ENCODE data around the gene ZNF784. TPM values are rescaled to one million over a fixed set of nuclear protein-coding genes. Genes with fewer than 3 reads are reported as not detected.

The ZNF784 gene
- total and polyA plus RNA-seq, 10 of the 15 experiments (the other 5 are each of a cell fraction or from before 2014, with no cell fraction given): 0.10 to 5.2 (median 1.8) TPM

DNA sequence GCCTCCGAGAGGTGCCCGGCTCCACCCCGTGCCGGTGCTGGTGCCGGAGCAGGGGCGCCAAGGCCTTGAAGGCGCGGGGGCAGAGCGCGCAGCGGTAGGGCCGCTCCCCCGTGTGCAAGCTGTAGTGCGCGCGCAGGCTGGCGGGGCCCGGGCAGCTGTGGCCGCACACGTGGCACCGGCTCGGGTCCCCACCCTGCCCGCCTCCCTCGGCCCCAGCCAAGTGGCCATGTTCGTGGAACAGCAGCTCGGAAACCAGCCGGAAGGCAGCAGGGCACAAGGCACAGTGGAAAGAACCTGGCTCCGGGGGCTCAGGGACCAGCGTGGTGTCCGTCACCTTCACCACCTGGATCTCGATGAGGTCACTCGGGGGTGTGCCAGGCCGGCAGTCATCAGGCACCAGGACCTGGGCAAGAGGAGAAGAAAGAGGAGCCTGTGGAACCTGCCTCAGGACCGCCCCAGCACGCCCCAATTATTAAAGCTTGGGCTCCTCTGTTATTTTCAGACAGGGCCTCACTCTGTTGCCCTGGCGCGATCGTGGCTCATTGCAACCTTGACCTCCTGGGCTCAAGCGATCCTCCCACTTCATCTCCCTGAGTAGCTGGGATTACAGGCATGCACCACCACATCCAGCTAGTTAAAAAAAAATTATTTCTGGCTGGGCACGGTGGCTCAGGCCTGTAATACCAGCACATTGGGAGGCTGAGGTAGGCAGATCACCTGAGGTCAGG, 2.0 kb downstream of the ZNF784 start (continued):
- no peak for TF ChIP-seq NFIC (IDR thresholded peaks at IDR 0.05; ENCODE audit: low read depth, low read length)
- TF ChIP-seq, protein P1, sequence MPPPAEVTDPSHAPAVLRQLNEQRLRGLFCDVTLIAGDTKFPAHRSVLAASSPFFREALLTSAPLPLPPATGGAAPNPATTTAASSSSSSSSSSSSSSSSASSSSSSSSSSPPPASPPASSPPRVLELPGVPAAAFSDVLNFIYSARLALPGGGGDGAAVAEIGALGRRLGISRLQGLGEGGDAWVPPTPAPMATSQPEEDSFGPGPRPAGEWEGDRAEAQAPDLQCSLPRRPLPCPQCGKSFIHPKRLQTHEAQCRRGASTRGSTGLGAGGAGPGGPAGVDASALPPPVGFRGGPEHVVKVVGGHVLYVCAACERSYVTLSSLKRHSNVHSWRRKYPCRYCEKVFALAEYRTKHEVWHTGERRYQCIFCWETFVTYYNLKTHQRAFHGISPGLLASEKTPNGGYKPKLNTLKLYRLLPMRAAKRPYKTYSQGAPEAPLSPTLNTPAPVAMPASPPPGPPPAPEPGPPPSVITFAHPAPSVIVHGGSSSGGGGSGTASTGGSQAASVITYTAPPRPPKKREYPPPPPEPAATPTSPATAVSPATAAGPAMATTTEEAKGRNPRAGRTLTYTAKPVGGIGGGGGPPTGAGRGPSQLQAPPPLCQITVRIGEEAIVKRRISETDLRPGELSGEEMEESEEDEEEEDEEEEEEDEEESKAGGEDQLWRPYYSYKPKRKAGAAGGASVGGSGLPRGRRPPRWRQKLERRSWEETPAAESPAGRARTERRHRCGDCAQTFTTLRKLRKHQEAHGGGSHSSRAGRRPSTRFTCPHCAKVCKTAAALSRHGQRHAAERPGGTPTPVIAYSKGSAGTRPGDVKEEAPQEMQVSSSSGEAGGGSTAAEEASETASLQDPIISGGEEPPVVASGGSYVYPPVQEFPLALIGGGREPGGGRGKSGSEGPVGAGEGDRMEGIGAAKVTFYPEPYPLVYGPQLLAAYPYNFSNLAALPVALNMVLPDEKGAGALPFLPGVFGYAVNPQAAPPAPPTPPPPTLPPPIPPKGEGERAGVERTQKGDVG (CRISPR knock-in tag; IDR thresholded peaks at IDR 0.05): no peak

DNA sequence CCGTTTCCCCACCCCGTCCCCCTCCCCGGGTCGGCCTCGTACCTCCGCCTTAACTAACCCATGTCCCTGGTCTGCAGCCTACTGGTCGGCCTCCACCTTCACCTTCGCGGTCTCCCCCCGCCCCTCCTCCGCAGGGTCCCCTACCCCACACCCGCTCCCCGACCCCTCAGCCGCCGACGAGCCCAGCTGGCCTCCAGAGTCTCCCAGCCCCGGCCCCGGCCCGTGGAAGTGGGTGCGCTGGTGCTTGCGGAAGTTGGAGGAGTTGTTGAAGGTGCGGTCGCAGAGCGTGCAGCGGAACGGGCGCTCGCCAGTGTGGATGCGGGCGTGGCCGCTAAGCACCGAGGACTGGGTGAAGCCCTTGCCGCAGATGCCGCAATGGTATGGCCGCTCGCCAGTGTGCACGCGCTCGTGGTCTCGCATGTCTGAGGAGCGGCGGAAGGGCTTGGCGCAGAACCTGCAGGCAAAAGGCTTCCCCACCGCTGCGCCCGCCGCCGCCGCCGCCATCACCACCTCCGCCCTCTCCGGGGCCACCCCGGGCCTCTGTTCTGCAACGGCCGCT, 2.6 kb downstream of the ZNF784 start:
- H2AFZ ChIP-seq (ENCODE audit: control insufficient read depth, low read depth, low read length): no peak overlapping the region
- TF ChIP-seq POLR2AphosphoS2 (IDR thresholded peaks at IDR 0.05; ENCODE audit: low read depth, low read length) (no peak), RBBP5 (conservative IDR thresholded peaks at IDR 0.05) (no peak), PML (IDR thresholded peaks at IDR 0.05; ENCODE audit: low read length) (no peak), NFIC (IDR thresholded peaks at IDR 0.05; ENCODE audit: low read depth, low read length) (no peak), NR2C1 (IDR thresholded peaks at IDR 0.05) (no peak), ZNF24 (IDR thresholded peaks at IDR 0.05) (no peak), GATAD2B (conservative IDR thresholded peaks at IDR 0.05; ENCODE audit: low read depth) (no peak), TARDBP (IDR thresholded peaks at IDR 0.05; ENCODE audit: borderline replicate concordance) (no peak), RCOR1 (conservative IDR thresholded peaks at IDR 0.05; ENCODE audit: low read depth, low read length) (no peak), DPF2 (IDR thresholded peaks at IDR 0.05) (no peak), MEF2B (IDR thresholded peaks at IDR 0.05; ENCODE audit: partially characterized antibody, poor library complexity, severe bottlenecking) (no peak), POLR2AphosphoS5 (IDR thresholded peaks at IDR 0.05; ENCODE audit: low read length) (no peak), SMC3 (IDR thresholded peaks at IDR 0.05; ENCODE audit: borderline replicate concordance, low read length) (no peak)
- TF ChIP-seq, protein P2, sequence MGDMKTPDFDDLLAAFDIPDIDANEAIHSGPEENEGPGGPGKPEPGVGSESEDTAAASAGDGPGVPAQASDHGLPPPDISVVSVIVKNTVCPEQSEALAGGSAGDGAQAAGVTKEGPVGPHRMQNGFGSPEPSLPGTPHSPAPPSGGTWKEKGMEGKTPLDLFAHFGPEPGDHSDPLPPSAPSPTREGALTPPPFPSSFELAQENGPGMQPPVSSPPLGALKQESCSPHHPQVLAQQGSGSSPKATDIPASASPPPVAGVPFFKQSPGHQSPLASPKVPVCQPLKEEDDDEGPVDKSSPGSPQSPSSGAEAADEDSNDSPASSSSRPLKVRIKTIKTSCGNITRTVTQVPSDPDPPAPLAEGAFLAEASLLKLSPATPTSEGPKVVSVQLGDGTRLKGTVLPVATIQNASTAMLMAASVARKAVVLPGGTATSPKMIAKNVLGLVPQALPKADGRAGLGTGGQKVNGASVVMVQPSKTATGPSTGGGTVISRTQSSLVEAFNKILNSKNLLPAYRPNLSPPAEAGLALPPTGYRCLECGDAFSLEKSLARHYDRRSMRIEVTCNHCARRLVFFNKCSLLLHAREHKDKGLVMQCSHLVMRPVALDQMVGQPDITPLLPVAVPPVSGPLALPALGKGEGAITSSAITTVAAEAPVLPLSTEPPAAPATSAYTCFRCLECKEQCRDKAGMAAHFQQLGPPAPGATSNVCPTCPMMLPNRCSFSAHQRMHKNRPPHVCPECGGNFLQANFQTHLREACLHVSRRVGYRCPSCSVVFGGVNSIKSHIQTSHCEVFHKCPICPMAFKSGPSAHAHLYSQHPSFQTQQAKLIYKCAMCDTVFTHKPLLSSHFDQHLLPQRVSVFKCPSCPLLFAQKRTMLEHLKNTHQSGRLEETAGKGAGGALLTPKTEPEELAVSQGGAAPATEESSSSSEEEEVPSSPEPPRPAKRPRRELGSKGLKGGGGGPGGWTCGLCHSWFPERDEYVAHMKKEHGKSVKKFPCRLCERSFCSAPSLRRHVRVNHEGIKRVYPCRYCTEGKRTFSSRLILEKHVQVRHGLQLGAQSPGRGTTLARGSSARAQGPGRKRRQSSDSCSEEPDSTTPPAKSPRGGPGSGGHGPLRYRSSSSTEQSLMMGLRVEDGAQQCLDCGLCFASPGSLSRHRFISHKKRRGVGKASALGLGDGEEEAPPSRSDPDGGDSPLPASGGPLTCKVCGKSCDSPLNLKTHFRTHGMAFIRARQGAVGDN (IDR thresholded peaks at IDR 0.05): no peak

More for the DNA sequence above, 2.6 kb downstream of the ZNF784 start:
- DNase-seq (ENCODE audit: low read depth, low spot score) (no peak), FAIRE-seq (no peak), ATAC-seq (no peak)
- ChIA-PET RAD21 (ENCODE audit: unreplicated experiment) (no interaction called here), POLR2A (no interaction called here), CTCF (interaction anchor here (7.9 kb wide), 1 partner anchor 16 kb away, joined by 76 read pairs; the partner anchor contains the start of gene ZNF865), SMC1A (ENCODE audit: uncharacterized antibody, unreplicated experiment) (no interaction called here)
- intact Hi-C loops (cut with micrococcal nuclease; ENCODE audit: unreplicated experiment) (no loop called here), in situ Hi-C loops (cut with MboI) (no loop called here)
- no TSS peak for BruUV-seq (replicated peaks)
- Histone ChIP-seq H3K9ac (ENCODE audit: control insufficient read depth, insufficient read depth, low read length) (no peak overlapping the region), H3K27me3 (replicated peaks in 1 of 2; ENCODE audit: control insufficient read depth in 2 of 2, insufficient read depth in 2 of 2, low read length in 1 of 2) (no peaks in the 10 kb centered on the region), H3K4me1 (ENCODE audit: control insufficient read depth, insufficient read depth, low read length) (peaks cover 9% of the 10 kb centered on the region; the same call in 1 of the 2 replicates), H3K27ac (ENCODE audit: control insufficient read depth, insufficient read depth) (no peak overlapping the region), H3K9me3 (replicated peaks; ENCODE audit: control insufficient read depth, insufficient read depth, low read length) (no peaks in the 10 kb centered on the region; the same call in 1 of the 3 replicates), H3K4me2 (ENCODE audit: control insufficient read depth, insufficient read depth) (no peak overlapping the region), H3K4me3 (no peak overlapping the region), H4K20me1 (ENCODE audit: control insufficient read depth, insufficient read depth) (no peaks in the 10 kb centered on the region), H3K79me2 (ENCODE audit: control insufficient read depth, insufficient read depth, low read length) (no peaks in the 10 kb centered on the region), H3K36me3 (ENCODE audit: control insufficient read depth in 2 of 2, insufficient read depth in 2 of 2, low read length in 1 of 2) (peaks cover 0 to 3% of the 10 kb centered on the region in 2 experiments; a peak in 2 of 4 replicates)
- WGBS (ENCODE audit: insufficient coverage, insufficient replicate concordance, low lambda C conversion rate, missing lambda C conversion rate): 97% methylated on average over 18 of the region's 55 CpGs
